GM19452 (cell line): ENCODE measurements around the gene RPL18A.

Source experiments
- ATAC-seq: cut with Tn5 transposase; IDR thresholded peaks from one replicate; pipeline ENCODE4 v1.9.1; 2021; ENCODE audit not compliant: unreplicated experiment

RPL18A gene

DNA sequence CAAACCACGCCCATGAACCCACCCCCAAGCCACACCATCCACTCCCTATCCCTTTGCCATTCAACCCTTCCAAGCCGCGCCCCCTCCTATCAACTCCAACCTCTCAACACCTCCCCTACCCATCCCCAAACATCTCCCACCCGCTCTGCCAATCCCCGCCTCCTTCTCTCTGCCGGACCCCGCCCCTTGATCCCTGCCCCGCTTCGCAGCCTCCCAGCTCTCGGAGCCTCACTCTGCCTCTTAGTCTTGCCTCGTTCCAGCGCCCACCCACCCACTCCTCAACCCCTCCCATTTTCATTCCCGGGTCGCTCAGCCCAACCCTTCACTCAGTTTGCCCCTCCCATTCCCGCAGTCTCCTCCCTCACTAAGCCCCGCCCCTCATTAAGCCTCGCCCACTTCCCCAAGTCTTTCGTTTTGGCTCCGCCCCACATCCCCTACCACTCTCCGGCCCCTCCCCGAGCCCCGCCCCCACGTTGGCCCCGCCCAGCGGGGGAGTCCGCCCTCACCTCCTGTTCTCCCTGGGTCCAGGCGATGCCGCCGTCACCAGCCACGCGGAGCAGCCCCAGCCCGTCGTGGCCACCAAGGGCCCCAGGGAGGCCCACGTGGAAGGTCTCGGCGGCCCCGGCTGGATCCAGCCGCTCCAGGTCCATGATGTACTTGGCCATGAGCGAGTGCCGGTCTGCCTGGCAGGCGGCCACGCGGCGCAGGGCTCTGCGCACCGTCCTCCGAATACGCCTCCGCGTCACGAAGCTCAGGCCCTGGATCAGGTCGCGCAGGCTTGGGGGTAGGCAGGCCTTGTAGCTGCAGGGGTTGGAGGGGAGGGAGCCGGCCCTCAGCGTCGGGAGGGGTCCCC lies 17.7 kb upstream of the RPL18A start:
- no peak for ATAC-seq

DNA sequence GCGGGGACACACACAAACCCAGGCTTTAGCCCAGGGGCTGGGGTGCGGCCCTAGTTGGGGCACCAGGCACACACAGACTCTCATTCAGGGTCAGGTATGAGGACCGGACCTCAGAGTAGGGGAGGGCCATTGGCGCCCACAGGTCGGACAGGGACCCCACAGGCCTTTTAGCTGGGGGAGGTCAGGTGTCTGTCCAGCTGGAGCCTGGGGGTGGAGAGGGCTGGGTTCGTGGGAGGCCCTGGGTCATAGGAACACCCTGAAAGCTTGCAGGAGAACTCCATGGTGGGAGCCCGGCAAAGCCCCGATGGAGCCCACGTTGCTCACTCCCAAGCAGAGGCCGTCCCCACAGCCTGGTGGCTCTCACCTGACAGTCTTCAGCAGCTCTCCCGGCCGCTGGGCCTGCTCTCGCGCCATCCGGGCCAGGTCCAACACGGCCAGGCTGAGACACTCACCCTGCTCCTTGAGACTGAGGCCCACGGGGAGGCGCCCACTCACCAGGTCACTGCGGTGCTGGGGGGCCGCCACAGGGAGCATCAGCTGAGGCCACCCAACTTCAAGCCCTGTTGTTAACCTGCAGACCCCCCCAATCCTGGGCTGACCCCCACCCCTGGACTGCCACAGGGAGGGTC lies 16.9 kb upstream of the RPL18A start:
- no peak for ATAC-seq

DNA sequence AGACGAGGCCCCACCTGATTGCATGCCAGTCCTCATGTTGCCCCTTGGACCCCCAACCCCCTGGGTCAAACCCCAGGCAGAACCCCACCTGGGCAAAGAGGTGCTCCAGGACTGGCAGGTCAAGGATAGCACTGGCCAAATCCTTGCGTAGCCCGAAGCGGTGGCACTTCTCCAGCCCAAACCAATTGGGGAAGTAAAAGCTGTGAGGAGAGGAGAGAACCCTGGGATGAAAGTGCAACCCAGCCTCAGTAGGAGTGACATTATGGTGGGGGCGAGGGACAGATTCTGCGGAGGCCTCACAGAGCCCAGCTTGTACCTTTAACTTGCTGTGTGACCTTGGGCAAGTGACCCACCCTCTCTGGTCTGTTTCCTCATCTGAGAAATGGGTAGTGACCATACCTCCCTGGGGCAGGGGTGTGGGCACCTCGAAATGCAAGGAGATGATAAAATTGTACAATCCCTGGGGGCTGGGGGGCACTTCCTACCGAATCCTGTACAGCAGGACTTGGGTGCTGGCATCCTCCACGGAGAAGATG lies 16.4 kb upstream of the RPL18A start:
- ATAC-seq = no peak

DNA sequence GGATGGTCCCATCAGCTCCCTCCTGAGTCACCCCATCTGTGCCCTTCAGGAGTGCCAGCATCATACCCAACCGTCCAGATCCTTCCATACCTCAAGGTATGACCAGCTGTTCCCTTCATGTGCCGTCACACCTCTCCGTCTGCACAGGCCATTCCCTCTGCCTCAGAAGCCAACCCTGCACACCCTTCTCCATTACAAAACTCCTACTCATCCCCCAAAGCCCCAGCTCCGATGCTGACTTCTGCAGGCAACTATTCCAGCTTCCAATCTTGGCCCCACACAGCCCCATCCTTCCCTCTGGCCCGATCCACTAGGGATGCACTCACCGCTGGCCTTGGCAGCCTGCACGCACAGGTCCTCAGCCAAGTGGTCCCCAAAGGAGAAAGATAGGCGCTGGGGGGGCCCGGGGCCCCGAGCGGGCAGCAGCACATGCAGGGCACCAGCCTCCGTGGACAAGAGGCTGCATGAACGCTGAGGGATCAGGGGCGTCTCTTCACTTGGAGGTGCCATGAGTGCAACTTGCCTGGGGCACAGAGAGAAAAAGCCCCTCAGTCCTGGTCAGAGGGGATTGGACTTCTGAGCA lies 15.7 kb upstream of the RPL18A start:
- ATAC-seq = no peak

DNA sequence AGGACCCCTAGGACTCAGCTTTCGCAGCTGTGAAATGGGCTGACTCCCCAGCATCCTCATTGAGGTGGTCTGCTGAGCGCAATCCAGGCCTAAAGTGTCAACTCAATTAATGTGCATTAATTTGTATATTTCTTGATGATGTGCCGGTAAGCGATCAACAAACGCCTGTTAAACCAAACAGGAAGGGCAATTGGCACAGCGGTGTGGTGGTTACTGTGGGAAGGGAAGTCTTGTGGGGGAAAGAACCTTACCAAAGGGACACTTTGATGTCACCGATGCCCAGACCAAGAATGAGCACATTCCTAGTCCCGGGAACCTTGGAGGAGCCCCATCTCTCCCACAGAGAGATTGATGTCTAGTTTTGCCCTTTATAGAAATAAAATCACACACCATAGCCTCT lies 13.6 kb upstream of the RPL18A start:
- no peak for ATAC-seq

DNA sequence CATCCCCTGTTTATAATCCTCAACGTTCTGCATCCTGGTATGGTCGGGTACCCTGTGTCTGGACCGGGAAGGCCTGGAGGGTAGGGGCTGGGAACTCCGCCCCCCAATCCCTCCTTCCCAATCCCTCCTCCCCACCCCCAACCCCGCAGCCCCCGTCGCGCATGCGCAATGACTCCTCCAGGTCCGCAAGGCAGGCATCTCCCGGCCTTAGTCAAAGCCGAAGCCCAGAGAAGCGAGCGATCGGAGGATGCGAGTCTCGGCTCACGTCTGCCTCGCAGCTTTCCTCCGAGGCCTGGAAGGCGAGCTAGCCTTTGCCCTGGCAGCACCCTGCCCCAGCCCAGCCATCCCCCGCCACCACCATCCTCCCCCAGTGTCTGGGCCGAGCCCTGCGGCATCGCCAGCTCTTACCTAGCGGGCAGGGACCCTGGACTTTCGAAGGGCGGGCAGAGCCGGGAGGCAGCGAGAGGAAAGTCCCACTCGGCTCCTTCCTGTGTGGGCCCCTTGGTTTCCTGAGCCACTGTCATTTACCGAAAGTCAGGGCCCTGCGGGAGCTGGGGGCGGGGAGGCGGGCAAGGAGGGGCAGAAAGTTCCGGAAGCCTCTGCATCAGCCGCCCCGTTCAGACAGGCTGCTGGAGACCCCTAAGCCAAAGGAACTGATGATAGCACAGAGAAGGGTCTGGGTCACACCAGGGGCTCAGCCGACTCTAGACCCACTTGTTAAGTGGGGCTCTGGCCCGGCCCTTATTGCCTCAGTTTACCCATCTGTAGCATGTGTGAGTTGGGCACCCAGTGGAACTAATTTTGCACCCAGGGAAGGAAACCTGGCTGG lies 12.0 kb upstream of the RPL18A start, which contains the start of gene JAK3:
Gene JAK3 (minus strand): TSS at position 445 of the 829 bp plus-strand sequence. CDS start 3,565 bp downstream, outside the sequence.
- peak; percentile 57 for ATAC-seq

DNA sequence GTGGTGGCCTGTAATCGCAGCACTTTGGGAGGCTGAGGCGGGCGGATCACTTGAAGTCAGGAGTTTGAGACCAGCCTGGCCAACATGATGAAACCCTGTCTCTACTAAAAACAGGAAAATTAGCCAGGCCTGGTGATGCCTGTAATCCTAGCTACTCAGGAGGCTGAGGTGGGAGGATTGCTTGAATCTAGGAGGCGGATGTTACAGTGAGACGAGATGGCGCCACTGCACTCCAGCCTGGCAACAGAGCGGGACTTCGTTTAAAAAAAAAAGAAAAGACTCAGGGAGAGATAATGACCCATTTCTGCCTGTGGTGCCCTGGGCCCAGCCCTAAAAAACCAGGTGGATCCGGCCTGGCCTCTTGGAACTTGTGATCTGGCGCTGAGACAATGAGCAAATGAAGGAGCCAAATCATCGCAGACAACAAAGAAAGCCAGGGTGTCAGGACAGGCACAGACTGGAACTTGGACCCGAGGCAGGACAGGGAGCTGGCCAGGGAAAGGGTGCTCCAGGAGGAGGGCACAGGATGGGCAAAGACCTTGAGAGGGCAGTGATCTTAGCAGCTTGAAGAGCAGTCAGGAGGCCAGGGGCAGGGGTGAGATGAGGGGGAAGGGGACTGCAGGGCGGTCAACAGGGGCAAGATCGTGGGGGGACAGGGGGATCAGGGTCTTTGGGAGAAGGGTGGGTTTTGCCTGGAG lies 11.0 kb upstream of the RPL18A start:
- no peak for ATAC-seq

DNA sequence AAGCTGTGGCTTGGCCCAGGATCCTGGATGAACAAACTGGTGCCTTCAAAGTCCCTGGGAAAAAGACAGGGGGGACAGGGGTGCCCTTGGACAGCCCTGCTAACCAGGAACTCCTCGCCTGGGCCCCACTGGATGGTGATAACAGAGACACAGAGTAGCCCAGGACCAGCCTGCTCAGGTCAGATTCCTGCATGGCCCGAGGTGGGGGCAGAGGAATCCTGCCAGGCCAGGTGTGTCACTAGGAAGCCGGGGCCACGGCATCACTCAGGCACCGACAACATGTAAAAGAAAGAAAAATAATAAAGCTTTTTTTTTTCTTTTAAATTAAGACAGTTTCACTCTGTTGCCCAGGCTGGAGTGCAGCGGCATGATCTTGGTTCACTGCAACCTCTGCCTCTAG lies 5.6 kb upstream of the RPL18A start:
- ATAC-seq = no peak

DNA sequence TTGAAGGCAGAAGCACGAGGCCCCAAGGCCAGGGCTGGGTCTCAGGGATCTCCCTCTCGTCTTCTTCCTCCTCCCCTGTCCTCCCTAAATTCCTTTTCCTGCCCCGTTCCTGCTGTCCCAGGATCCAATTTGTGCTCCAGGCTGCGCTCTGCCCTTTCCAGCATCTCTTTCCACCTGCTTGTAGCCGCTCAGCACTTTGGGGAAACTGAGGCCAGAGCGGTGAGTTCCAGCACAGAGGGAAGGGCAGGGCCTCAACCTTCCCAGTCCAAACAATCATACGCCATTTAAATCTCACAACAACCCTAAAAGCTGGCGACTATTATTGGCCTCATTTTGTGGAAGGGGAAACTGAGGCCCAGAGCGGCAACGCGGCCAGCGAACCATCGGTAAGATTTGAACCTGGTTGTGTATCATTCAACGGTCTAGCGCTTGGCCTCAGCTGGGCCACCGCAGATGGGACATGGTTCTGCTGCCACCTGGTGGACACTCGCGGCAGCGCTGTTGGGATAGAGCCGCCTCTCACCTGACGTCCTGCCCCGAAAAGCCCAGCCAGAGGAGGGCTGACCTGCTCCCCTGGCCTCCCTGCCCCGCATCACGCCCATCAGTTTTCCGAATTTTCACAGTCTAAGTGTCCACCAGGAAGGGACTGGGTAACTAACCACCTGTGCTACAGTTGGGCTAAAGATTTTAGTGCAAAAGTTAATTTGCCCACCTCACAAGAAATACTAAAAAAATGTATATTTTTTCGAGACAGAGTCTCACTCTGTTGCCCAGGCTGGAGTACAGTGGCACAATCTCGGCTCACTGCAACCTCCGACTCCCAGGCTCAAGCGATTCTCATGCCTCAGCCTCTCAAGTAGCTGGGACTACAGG lies 4.2 kb upstream of the RPL18A start:
- ATAC-seq = no peak

DNA sequence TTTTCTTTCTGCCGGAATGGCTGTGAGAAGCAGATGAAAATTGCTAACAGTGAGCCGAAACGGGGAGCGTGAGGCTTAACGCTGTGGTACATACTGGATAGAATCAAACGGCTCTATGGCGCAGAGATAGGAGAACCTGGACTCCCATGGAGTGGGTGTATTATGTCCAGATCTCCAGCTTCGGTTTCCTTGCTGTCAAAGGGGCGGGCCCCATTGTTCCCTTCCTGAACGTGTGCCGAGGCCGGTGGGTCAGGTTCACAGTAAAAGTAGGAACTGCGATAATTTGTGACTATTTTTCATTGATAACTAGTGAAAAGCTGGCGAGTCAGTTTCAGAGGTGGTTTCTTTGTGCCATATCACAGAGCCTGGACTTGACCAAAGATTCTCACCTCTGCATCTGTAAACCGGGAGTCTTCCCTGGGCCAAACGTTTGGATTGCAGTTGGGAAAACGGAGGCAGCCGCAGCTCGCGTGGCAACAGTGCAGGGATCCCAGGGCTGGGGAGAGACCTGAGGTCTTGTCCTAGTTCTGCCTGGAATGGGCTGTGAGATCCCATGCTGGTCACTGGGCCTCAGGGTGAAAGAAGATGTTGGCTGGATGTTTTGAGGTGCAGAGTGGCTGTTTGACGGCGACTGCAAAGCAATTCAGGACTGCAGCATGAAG lies 752 bp downstream of the RPL18A start:
- ATAC-seq = no peak

DNA sequence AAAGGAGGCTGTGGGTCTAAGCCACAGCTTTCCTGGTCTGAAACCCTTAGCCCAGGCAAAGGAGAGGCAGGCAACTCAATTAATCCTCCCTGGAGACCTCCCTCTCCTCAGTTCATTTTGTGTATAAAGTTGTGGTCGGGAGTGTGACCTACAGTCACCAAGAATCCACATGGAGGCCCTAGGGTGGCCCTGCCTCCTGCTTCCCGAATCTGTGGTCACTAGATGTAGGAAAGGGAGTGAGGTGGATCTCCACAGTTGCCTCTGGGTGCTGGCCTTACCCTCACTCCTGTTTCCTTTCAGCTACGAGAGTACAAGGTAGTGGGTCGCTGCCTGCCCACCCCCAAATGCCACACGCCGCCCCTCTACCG lies 1.3 kb downstream of the RPL18A start:
- no peak for ATAC-seq

DNA sequence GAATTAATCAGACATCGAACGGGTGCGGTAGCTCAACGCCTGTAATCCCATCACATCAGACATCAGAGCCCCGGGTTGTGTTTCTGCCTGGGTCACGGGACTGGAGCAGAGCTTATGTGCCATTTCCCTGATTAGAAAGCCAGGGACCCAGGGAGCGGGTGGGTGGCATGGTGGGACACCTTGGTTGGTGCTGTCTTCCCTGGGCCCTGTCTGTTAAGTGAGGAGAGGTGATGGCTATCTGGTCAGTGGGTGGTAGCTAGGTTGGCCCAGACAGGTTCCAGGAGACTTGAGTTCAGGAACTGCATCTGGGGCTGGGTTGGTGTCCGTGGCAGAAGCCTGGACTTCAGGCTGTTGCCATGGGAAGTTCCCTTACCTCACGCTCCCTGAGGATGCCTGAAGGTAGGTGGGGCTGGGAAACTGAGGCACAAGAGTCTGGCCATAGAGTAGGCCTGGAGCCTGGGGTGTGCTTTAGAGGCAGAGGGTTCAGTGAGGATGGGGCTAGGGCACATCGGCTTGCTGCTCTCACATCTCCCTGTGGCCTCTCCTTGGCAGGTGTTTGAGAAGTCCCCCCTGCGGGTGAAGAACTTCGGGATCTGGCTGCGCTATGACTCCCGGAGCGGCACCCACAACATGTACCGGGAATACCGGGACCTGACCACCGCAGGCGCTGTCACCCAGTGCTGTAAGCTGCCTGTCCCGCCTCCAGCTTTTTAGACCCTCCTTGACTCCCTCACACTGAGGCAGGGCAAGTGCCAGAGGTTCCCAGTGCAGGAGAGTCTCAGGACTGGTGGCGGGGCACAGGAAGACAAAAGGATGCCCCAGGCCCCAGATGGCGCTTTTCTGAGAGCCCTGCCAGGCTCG lies 2.1 kb downstream of the RPL18A start:
- ATAC-seq = no peak

DNA sequence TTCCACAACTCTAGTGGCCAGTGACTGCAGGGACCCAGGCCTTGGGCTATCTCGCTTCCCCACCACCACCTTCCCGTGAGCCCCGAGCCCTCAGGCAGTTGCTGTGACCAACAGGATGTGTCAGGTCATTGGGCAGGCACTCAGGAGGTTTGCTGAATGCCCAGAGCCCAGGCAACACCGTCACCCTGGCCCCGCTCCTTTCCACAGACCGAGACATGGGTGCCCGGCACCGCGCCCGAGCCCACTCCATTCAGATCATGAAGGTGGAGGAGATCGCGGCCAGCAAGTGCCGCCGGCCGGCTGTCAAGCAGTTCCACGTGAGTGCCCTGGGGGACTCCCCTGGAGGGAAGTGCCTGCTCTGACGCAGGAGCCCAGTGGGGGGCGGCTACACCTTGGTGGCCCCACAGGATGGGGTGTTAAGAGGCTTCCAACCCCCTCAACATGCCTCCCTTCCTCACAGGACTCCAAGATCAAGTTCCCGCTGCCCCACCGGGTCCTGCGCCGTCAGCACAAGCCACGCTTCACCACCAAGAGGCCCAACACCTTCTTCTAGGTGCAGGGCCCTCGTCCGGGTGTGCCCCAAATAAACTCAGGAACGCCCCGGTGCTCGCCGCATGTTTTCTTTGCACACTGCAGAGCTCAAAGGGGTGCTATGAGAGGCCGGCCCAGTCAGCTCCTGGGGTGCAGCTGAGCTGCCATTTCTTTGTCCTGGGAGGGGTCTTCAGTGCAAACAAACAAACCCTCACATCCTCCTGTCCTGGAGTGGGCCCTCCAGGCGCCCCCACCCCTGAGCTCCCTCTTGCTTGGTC lies 3.2 kb downstream of the RPL18A start:
- no peak for ATAC-seq

DNA sequence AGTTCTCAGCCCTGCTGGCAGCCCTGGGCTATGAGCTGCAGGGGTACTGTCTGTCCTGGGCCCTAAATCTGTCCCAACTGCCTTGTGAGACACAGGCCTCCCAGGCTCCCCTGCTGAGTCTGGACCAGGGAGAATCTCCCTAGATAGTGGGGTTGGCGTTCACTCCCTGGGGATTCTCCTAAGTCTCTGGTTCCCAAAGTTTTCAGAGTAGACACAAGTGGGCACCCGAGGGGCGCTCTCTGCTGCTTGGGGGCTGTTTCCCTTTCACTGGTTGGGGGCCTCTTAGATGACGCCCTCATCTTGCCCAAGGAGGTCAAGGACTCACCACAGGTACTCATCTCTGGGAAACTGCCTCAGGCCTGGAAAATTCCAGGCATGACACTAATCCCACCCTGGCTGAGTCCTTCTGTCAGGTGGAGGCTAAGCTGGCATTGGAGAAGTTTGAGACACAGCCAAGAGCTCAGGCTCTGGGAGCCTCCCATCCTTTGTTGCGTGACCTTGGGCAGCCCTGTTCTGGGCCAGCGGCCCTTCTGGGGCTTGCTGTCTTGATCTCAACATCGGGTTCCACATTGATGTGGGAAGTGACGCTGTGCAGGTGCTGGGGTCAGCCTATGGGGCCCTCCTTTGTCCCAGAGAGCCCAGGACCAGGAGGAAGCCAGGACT lies 3.9 kb downstream of the RPL18A start:
- no peak for ATAC-seq

DNA sequence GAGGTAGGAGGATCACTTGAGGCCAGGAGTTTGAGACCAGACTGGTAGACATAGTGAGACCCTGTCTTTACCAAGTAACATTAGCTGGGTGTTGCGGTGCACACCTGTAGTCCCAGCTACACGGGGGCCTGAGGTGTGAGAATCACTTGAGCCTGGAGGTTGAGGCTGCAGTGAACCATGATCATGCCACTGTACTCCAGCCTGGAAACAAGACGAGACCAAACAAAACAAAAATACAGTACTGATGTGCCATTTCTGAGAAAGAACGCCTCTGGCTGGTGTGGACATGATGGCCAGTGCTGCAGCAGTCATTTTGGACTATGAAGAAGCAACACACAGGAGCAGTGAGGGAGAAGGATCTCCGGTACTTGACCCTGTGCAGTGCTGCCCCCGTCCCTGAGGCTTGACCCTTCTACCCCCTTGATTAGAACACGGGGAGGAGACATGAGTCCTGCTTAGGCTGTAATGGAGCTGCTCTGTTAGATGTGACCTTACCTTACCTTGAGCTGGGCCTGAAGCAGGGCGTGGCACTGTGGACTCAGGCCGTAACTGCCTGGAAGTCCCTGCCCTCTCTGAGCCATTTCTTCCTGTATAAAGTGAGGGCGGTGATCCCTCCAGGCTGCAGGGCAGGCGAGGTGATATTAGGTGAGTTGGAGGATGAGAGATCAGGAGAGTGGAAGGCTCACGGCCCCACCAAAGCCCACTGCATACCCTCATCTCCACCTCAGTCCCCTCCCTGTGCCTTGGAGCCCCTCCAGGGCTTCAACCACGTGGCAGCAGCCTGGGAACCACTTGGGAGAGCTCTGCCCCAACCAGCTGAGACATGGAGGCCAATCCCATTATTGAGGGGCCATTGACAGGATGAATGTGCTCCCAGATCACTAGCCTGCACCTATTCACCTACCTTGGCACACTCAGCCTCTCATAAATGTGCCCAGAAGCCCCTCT lies 5.9 kb downstream of the RPL18A start:
- no peak for ATAC-seq
